GM12864 (cell line): ENCODE data around the gene SLC35G3.
"Not testable (repeated sequence)": the region's sequence is repeated elsewhere in the genome, so short reads cannot be mapped to it uniquely, and the experiment has no call there.

Source experiments
- DNase-seq: peaks from one replicate; pipeline ENCODE4 v3.0.0-alpha.2; 2011; ENCODE audit warnings: low read depth
- H3K4me3 ChIP-seq: 2 replicates; pipeline ENCODE4 v1.5.1; 2011; ENCODE audit warnings: mild to moderate bottlenecking, low read depth, low read length, control low read depth
- CTCF ChIP-seq: IDR thresholded peaks from 2 replicates; pipeline ENCODE4 v1.5.1; 2011; ENCODE audit warnings: low read depth, mild to moderate bottlenecking, moderate library complexity, low read length, control low read depth, inconsistent platforms; ENCODE audit errors: missing control alignments

SLC35G3 gene

DNA sequence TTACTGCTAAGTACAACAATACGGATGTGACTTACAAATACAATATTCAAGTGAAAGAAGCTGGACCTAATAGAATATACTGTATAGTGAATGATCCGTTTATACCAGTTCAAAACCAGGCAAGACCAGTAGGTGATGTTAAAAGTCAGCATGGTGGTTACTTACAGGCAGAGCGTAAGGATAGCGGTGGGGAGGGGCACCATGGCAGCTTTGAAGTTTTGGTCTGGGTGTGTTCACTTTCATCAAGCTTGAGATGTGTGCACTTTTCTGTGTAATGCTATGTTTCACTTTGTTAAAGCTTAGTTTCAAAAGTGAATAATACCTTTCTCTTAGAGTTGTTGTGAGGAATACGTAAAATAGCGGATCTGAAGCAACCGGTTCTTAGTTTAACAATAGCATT lies 16.5 kb upstream of the SLC35G3 start:
- DNase-seq: no peak
- TF ChIP-seq CTCF: no peak
- H3K4me3 ChIP-seq: no peak overlapping the region

GRCh38 chr17:35202582-35202981 lies 8.4 kb upstream of the SLC35G3 start:
- not testable (repeated sequence) for DNase-seq, H3K4me3 ChIP-seq

DNA sequence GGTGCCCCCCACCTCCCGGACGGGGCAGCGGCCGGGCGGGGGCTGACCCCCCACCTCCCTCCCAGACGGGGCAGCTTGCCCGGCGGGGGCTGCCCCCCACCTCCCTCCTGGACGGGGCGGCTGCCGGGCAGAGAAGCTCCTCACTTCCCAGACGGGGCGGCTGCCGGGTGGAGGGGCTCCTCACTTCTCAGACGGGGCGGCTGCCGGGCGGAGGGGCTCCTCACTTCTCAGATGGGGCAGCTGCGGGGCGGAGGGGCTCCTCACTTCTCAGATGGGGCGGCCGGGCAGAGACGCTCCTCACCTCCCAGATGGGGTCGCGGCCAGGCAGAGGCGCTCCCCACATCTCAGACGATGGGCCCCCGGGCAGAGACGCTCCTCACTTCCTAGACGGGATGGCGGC lies 869 bp upstream of the SLC35G3 start:
- not testable (repeated sequence) for H3K4me3 ChIP-seq, DNase-seq

- no peak for TF ChIP-seq CTCF
- no peak for DNase-seq
- H3K4me3 ChIP-seq: no peak overlapping the region
These were observed 1.5 kb downstream of the SLC35G3 start for GRCh38 chr17:35192708-35193107.

DNA sequence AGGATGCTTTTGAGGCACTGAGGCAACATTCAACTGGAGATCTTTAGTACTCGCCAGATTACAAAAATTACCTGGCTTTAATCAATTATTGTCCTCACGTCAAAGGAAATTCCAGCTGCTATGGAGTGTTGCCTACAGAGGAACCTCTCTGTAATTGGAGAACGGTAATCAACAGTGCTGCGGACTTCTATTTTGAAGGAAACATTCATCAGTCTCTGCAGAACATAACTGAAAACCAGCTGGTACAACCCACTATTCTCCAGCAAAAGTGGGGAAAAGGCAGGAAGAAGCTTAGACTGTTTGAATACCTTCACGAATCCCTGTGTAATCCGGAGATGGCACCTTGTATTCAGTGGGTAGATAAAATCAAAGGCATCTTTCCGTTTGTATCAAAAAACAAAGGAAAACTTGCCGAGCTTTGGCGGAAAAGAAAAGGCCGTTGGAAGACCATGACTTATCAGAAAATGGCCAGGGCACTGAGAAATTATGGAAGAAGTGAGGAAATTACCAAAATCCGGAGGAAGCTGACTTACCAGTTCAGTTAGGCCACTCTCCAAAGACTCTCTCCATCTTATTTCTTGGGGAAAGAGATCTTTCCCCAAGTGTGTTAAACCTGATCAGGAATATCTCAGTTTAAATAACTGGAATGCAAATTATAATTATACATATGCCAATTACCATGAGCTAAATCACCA lies 3.0 kb downstream of the SLC35G3 start:
- no peak for DNase-seq
- H3K4me3 ChIP-seq: no peak overlapping the region
- no peak for TF ChIP-seq CTCF

- no peak for TF ChIP-seq CTCF
- H3K4me3 ChIP-seq: no peak overlapping the region
- no peak for DNase-seq
These were observed 4.9 kb downstream of the SLC35G3 start for GRCh38 chr17:35189291-35189690.

GRCh38 chr17:35188111-35188510 lies 6.1 kb downstream of the SLC35G3 start:
- TF ChIP-seq CTCF: no peak
- H3K4me3 ChIP-seq: no peak overlapping the region
- DNase-seq: no peak

GRCh38 chr17:35187481-35187880 lies 6.7 kb downstream of the SLC35G3 start:
- DNase-seq: no peak
- TF ChIP-seq CTCF: no peak
- no peak overlapping the region for H3K4me3 ChIP-seq
